ENCODE measurements around the gene FIBP. TPM values are rescaled to one million over a fixed set of nuclear protein-coding genes. Genes with fewer than 3 reads are reported as not detected.
A peak's percentile ranks its signal among the peaks of the same experiment; 100 is the strongest.

Gene FIBP
- total and polyA plus RNA-seq, 2 donors from 2014 or later, result 58.0 to 105 TPM

- peak in 2 of 5 donors; percentile 38 to 59 for DNase-seq
- Histone ChIP-seq H3K27ac (ENCODE audit: low read depth in 2 of 2, low read length in 2 of 2) (no peak overlapping the region), H3K4me3 (ENCODE audit: low read length in 3 of 3) (no peak overlapping the region), H3K36me3 (ENCODE audit: control insufficient read depth in 2 of 3, insufficient read depth in 3 of 3, low read length in 3 of 3) (peaks cover 0 to 43% (median 21%) of the 10 kb centered on the region in 3 donors), H3K27me3 (ENCODE audit: control insufficient read depth, insufficient read depth, low read length) (no peaks in the 10 kb centered on the region), H3K9me3 (ENCODE audit: control insufficient read depth in 2 of 3, insufficient read depth in 1 of 3, low read length in 3 of 3) (no peaks in the 10 kb centered on the region), H3K4me1 (ENCODE audit: control insufficient read depth in 2 of 3, insufficient read depth in 2 of 3, low read depth in 1 of 3, low read length in 3 of 3) (peaks cover 0 to 12% (median 11%) of the 10 kb centered on the region in 3 donors), H3K9ac (ENCODE audit: low read length in 3 of 3) (no peak overlapping the region)
- no peak for TF ChIP-seq CTCF (IDR thresholded peaks at IDR 0.05; ENCODE audit: borderline replicate concordance, extremely low read depth, insufficient read depth)
- intact Hi-C loops (cut with DNase I), result no loop called here
- no peak for FAIRE-seq
These were observed 23.4 kb downstream of the FIBP start for GRCh38 chr11:65864706-65865471.

- no peak for FAIRE-seq
- DNase-seq, result peak in 2 of 5 donors; percentile 33 to 58
- Histone ChIP-seq H3K36me3 (ENCODE audit: control insufficient read depth in 2 of 3, insufficient read depth in 3 of 3, low read length in 3 of 3) (peaks cover 0 to 40% (median 21%) of the 10 kb centered on the region in 3 donors), H3K9ac (ENCODE audit: low read length in 3 of 3) (no peak overlapping the region), H3K9me3 (ENCODE audit: control insufficient read depth in 2 of 3, insufficient read depth in 1 of 3, low read length in 3 of 3) (no peaks in the 10 kb centered on the region), H3K4me3 (ENCODE audit: low read length in 3 of 3) (no peak overlapping the region), H3K27ac (ENCODE audit: low read depth in 2 of 2, low read length in 2 of 2) (no peak overlapping the region), H3K27me3 (ENCODE audit: control insufficient read depth, insufficient read depth, low read length) (no peaks in the 10 kb centered on the region), H3K4me1 (ENCODE audit: control insufficient read depth in 2 of 3, insufficient read depth in 2 of 3, low read depth in 1 of 3, low read length in 3 of 3) (peaks cover 0 to 15% (median 13%) of the 10 kb centered on the region in 3 donors)
- TF ChIP-seq CTCF (IDR thresholded peaks at IDR 0.05; ENCODE audit: borderline replicate concordance, extremely low read depth, insufficient read depth), result no peak
- intact Hi-C loops (cut with DNase I), result no loop called here
These were observed 24.2 kb downstream of the FIBP start for GRCh38 chr11:65863889-65864705.

- FAIRE-seq (no peak), DNase-seq (peak in 2 of 5 donors; percentile 49 to 77)
- Histone ChIP-seq H3K9ac (ENCODE audit: low read length in 3 of 3) (no peak overlapping the region), H3K9me3 (ENCODE audit: control insufficient read depth in 2 of 3, insufficient read depth in 1 of 3, low read length in 3 of 3) (no peaks in the 10 kb centered on the region), H3K27ac (ENCODE audit: low read depth in 2 of 2, low read length in 2 of 2) (no peak overlapping the region), H3K4me3 (ENCODE audit: low read length in 3 of 3) (no peak overlapping the region), H3K36me3 (ENCODE audit: control insufficient read depth in 2 of 3, insufficient read depth in 3 of 3, low read length in 3 of 3) (peaks cover 0 to 37% (median 21%) of the 10 kb centered on the region in 3 donors), H3K27me3 (ENCODE audit: control insufficient read depth, insufficient read depth, low read length) (no peaks in the 10 kb centered on the region), H3K4me1 (ENCODE audit: control insufficient read depth in 2 of 3, insufficient read depth in 2 of 3, low read depth in 1 of 3, low read length in 3 of 3) (peaks cover 0 to 22% (median 13%) of the 10 kb centered on the region in 3 donors)
- intact Hi-C loops (cut with DNase I), result no loop called here
- no peak for TF ChIP-seq CTCF (IDR thresholded peaks at IDR 0.05; ENCODE audit: borderline replicate concordance, extremely low read depth, insufficient read depth)
These were observed 25.1 kb downstream of the FIBP start for GRCh38 chr11:65862941-65863888.
